Hepatocyte (in vitro differentiated cells): ENCODE data around the gene C1QTNF4. TPM values are rescaled to one million over a fixed set of nuclear protein-coding genes. Genes with fewer than 3 reads are reported as not detected.

Source experiments
- DNase-seq: peaks from one replicate; pipeline ENCODE4 v3.0.0-alpha.2; 2016; ENCODE audit warnings: low spot score
- H2AFZ ChIP-seq: fragments of 200-600 bp; sonication (generic); 2 replicates; pipeline ENCODE4 v1.6.0; 2016; ENCODE audit warnings: antibody characterized with exemption, mild to moderate bottlenecking
- H3K27ac ChIP-seq: fragments of 200-600 bp; sonication (generic); 2 replicates; pipeline ENCODE4 v1.5.1; 2016; ENCODE audit warnings: mild to moderate bottlenecking
- H3K27me3 ChIP-seq: fragments of 200-600 bp; sonication (generic); 2 replicates; pipeline ENCODE4 v1.6.1; 2016
- H3K36me3 ChIP-seq: fragments of 200-600 bp; sonication (generic); replicated peaks from 2 replicates; pipeline ENCODE4 v1.5.1; 2016; ENCODE audit warnings: low read depth; ENCODE audit not compliant: insufficient read depth
- H3K4me1 ChIP-seq: fragments of 200-600 bp; sonication (generic); 2 replicates; pipeline ENCODE4 v1.5.1; 2016; ENCODE audit warnings: mild to moderate bottlenecking, moderate library complexity; ENCODE audit not compliant: insufficient read depth
- H3K4me2 ChIP-seq: fragments of 200-600 bp; sonication (generic); 2 replicates; pipeline ENCODE4 v1.6.0; 2016
- H3K4me3 ChIP-seq: fragments of 200-600 bp; sonication (generic); 2 replicates; pipeline ENCODE4 v1.5.1; 2016; ENCODE audit warnings: mild to moderate bottlenecking
- H3K79me2 ChIP-seq: fragments of 200-600 bp; sonication (generic); 2 replicates; pipeline ENCODE4 v1.6.0; 2017; ENCODE audit warnings: mild to moderate bottlenecking
- H3K9me2 ChIP-seq: fragments of 200-600 bp; sonication (generic); replicated peaks from 2 replicates; pipeline ENCODE4 v1.6.0; 2017; ENCODE audit warnings: mild to moderate bottlenecking; ENCODE audit not compliant: insufficient read depth
- H3K9me3 ChIP-seq: fragments of 200-600 bp; sonication (generic); 2 replicates; pipeline ENCODE4 v1.5.1; 2016; ENCODE audit warnings: low read depth, mild to moderate bottlenecking
- H4K20me1 ChIP-seq: fragments of 200-600 bp; sonication (generic); 2 replicates; pipeline ENCODE4 v1.6.0; 2016; ENCODE audit warnings: mild to moderate bottlenecking; ENCODE audit not compliant: insufficient read depth, poor library complexity, severe bottlenecking
- CTCF ChIP-seq: fragments of 200-600 bp; sonication (generic); IDR thresholded peaks from 2 replicates; pipeline ENCODE4 v1.5.1; 2016; ENCODE audit warnings: antibody characterized with exemption, mild to moderate bottlenecking; ENCODE audit not compliant: poor library complexity
- EZH2 ChIP-seq: fragments of 200-600 bp; sonication (generic); IDR thresholded peaks from 2 replicates; pipeline ENCODE4 v1.6.1; 2016; ENCODE audit warnings: antibody characterized with exemption, mild to moderate bottlenecking, borderline replicate concordance
- EZH2phosphoT487 ChIP-seq: fragments of 200-600 bp; sonication (generic); IDR thresholded peaks from one replicate; pipeline ENCODE4 v1.6.1; 2018; ENCODE audit warnings: antibody characterized with exemption, mild to moderate bottlenecking, low read depth, moderate library complexity; ENCODE audit not compliant: unreplicated experiment, severe bottlenecking
- WGBS: methylation state at CpG from one replicate; pipeline ENCODE4 v1.1.6; 2016; ENCODE audit warnings: low lambda C conversion rate; ENCODE audit errors: missing lambda C conversion rate; 5-methylcytosine and 5-hydroxymethylcytosine counted together
- polyA plus RNA-seq: library from polyadenylated mRNA; unstranded; fragments of >200 nt; fragmentation: Nextera tagmentation; extraction: Ambion mirVana; gene quantifications from 2 replicates; pipeline ENCODE4 v1.2.1, GENCODE V29; 2016
- total RNA-seq: library from RNA; depleted of rRNA; stranded (reverse); fragments of >200 nt; gene quantifications from 2 replicates; pipeline ENCODE4 v1.2.3, GENCODE V29; 2014

The C1QTNF4 gene
- total and polyA plus RNA-seq, 2 experiments from 2014 or later = 0.50 to 0.73 TPM

- Histone ChIP-seq H3K27me3 (peaks cover 44% of the 10 kb centered on the region), H3K9me2 (no peaks in the 10 kb centered on the region), H4K20me1 (no peaks in the 10 kb centered on the region), H3K27ac (no peak overlapping the region), H3K36me3 (no peaks in the 10 kb centered on the region), H3K4me3 (no peak overlapping the region), H3K4me1 (no peaks in the 10 kb centered on the region), H3K79me2 (no peaks in the 10 kb centered on the region), H3K9me3 (no peaks in the 10 kb centered on the region), H3K4me2 (no peak overlapping the region), H2AFZ (no peak overlapping the region)
- 72% methylated on average over 4 of the region's 4 CpGs for WGBS
- no peak for TF ChIP-seq EZH2
- no peak for TF ChIP-seq CTCF
- no peak for TF ChIP-seq EZH2phosphoT487
- no peak for DNase-seq
Observed at GRCh38 chr11:47592251-47592650, 2.0 kb downstream of the C1QTNF4 start.

DNA sequence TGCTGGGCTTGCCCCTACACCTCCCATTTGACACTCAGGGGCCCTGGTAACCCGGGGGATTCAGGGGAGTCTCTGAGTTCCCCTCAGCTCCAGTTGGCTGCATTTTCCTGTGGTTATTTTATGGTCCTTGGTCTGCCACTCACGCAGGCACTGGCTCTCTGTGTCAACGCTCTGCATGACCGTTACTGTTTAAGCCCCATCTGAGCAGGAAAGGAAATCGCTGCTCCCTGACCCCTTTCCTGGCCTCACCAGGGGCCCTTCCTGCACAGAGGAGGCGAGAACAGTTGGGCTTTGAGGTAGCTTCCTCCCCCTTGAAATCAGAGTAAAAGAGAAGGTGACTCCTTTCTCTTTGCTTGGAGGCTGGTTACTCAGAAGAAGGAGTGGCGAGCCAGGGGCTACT, 2.4 kb downstream of the C1QTNF4 start:
- H3K4me1 ChIP-seq = no peaks in the 10 kb centered on the region
- H3K4me2 ChIP-seq = no peak overlapping the region
- H3K27ac ChIP-seq = no peak overlapping the region
- no peak overlapping the region for H2AFZ ChIP-seq
- no peaks in the 10 kb centered on the region for H3K79me2 ChIP-seq
- no peaks in the 10 kb centered on the region for H3K9me3 ChIP-seq
- H3K27me3 ChIP-seq = peaks cover 44% of the 10 kb centered on the region
- no peak for DNase-seq
- H3K9me2 ChIP-seq = no peaks in the 10 kb centered on the region
- H3K36me3 ChIP-seq = no peaks in the 10 kb centered on the region
- no peak for TF ChIP-seq EZH2phosphoT487
- TF ChIP-seq EZH2 = no peak
- H4K20me1 ChIP-seq = no peaks in the 10 kb centered on the region
- WGBS = 31% methylated on average over 7 of the region's 7 CpGs
- no peak overlapping the region for H3K4me3 ChIP-seq

GRCh38 chr11:47589977-47590861, 4.0 kb downstream of the C1QTNF4 start:
- no peaks in the 10 kb centered on the region for H3K9me2 ChIP-seq
- TF ChIP-seq CTCF (no peak), EZH2 (no peak), EZH2phosphoT487 (no peak)
- no peaks in the 10 kb centered on the region for H3K9me3 ChIP-seq
- no peak overlapping the region for H2AFZ ChIP-seq
- 78% methylated on average over 92 of the region's 122 CpGs for WGBS
- H3K79me2 ChIP-seq = no peaks in the 10 kb centered on the region
- H3K27ac ChIP-seq = no peak overlapping the region
- H4K20me1 ChIP-seq = no peaks in the 10 kb centered on the region
- peaks cover 33% of the 10 kb centered on the region for H3K27me3 ChIP-seq
- H3K4me3 ChIP-seq = no peak overlapping the region
- no peaks in the 10 kb centered on the region for H3K36me3 ChIP-seq
- no peak for DNase-seq
- no peak overlapping the region for H3K4me2 ChIP-seq
- no peaks in the 10 kb centered on the region for H3K4me1 ChIP-seq

DNA sequence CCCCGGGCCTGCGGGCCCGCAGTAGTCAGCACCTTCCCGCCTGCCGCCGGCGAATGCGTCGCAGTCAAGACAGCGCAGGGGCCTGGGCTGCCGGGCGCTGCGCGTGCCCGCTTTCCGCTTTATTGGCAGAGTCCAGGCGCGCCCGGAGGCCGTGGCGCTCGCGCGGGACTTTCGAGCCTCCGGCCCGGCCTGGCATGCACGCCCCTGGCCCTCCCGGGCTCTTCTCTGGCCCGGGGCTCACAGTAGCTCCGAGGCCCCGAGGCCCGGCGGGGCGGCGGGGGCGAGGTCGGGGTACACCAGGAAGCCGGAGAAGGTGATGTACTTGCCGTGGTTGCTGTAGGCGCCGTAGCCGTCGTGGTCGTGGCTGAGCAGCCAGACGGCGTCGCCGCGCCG, 4.6 kb downstream of the C1QTNF4 start:
- Histone ChIP-seq H3K4me3 (no peak overlapping the region), H3K36me3 (no peaks in the 10 kb centered on the region), H3K4me1 (no peaks in the 10 kb centered on the region), H3K79me2 (no peaks in the 10 kb centered on the region), H4K20me1 (no peaks in the 10 kb centered on the region), H3K27ac (no peak overlapping the region), H3K9me3 (no peaks in the 10 kb centered on the region), H3K27me3 (peaks cover 26% of the 10 kb centered on the region), H2AFZ (no peak overlapping the region), H3K4me2 (no peak overlapping the region), H3K9me2 (no peaks in the 10 kb centered on the region)
- no peak for DNase-seq
- TF ChIP-seq EZH2 (no peak), CTCF (no peak), EZH2phosphoT487 (no peak)
- 96% methylated on average over 37 of the region's 51 CpGs for WGBS
